HFF-Myc (cell line): ENCODE data around the gene GPR26.

ENCODE experiments used
- DNase-seq: peaks from one replicate; pipeline ENCODE4 v3.0.0-alpha.2; 2011; ENCODE audit warnings: low read depth; ENCODE audit errors: extremely low read depth
- H3K4me3 ChIP-seq: replicated peaks from 2 replicates; pipeline ENCODE4 v1.5.1; 2011; ENCODE audit warnings: low read depth, mild to moderate bottlenecking, control low read depth, low read length
- CTCF ChIP-seq: IDR thresholded peaks from 2 replicates; pipeline ENCODE4 v1.5.1; 2012; ENCODE audit warnings: mild to moderate bottlenecking, low read depth, low read length, control low read depth; ENCODE audit errors: missing control alignments

The GPR26 gene

DNA sequence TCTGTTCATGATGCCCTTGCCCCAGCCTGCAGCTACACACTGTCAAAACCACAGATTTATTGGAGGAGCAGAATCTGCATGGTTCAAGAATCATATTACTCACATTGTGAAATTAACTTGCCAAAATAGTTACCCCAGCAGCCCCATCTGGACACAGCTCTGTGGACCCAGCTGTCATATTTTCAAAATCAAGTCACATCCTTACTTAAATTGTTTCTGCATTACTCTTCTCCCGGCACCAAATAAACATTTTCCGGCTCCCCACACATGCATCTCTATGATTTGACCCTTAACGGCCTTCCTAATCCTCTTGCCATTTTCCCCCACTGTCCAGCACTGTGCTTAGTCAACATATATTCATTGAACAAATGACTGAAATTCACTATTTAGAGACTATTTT is 43.8 kb upstream of the GPR26 start:
- DNase-seq: no peak
- no peak overlapping the region for H3K4me3 ChIP-seq
- no peak for TF ChIP-seq CTCF

DNA sequence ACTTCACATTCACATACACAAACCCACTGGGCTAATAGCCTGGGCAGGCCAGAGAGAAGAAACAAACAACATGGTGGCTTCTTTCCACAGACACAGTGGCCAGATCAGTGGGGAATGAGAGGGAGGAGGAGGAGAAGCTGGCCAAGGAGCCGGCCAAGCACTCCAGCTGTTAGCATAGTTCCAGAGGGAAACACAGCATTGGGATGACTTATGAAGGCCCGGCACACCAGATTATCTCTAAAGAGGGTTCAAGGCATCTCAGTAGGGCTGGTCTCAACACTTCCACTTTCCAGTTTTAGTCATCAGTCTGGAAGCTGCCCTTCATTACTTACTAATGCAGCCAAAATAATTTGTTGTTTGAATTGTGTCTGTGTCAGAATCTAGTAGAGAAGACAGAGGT is 42.1 kb upstream of the GPR26 start:
- no peak for DNase-seq
- H3K4me3 ChIP-seq: no peak overlapping the region
- no peak for TF ChIP-seq CTCF

GRCh38 chr10:123633106-123633505 is 33.0 kb upstream of the GPR26 start:
- no peak for DNase-seq
- TF ChIP-seq CTCF: no peak
- H3K4me3 ChIP-seq: no peak overlapping the region

DNA sequence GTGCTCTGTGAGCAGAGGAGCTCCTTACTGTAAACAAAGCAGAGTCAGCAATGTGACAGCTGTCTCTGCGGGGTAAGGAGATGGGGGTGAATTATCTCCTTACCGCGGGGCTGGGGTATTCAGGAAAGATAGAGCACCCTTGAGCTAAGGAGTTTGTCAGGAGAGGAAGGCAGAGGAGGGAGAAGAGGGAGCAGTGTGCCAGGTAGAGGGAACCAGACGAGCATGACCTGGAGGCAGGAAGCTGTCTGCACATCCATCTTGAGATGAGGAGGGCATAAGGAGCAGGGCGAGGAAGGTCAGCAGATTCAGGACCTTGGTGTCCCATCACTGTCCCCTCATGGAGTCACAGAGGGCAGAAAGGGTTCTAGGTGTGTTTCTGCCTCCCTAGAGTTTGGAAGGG is 32.5 kb upstream of the GPR26 start:
- no peak for DNase-seq
- H3K4me3 ChIP-seq: no peak overlapping the region
- TF ChIP-seq CTCF: no peak

DNA sequence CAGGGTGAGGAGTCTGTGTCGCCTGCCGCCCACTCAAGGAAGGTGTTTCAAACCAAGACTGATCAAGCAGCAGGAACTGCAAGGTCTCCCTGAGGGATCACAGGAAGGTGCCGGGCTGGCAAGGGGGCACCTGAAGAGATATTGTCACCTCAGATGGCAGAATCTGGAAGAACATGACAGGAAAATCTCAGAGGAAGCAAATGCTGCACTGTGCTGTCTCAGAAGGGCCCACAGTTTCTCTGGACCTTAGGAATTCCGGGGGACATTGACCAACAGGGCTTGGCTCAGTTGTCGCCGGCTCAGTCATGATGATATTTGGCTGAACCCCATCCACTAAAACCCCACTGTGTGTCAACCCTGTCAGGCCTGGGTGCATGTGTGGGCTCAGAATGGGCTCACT is 31.9 kb upstream of the GPR26 start:
- DNase-seq: no peak
- TF ChIP-seq CTCF: no peak
- no peak overlapping the region for H3K4me3 ChIP-seq

DNA sequence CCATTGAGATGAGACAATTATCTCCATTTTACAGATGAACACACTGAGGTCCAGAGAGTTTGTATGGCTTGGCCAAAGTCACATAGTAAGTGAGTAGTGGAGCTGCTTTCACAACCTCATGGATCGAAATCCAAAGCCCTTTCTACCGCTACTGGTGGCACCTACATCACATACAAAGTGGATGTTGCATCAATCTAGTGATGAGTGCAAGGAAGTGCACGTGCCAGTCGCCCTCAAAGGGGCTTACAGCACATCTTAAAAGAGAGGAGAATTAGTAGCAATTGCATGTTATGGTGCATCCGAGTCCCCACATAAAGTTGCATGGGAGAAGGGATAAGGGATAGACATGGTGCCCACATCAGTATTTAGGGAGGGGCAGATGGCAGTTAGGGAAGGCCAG is 31.0 kb upstream of the GPR26 start:
- H3K4me3 ChIP-seq: no peak overlapping the region
- DNase-seq: no peak
- TF ChIP-seq CTCF: no peak

- no peak for DNase-seq
- TF ChIP-seq CTCF: no peak
- no peak overlapping the region for H3K4me3 ChIP-seq
These were observed 30.4 kb upstream of the GPR26 start for GRCh38 chr10:123635745-123636144.
